Stimulated activated CD4-positive, alpha-beta T cell treated with anti-CD3 and anti-CD28 coated beads, Interleukin-2, amount 100 ng/mL, for 4 hours (primary cell): ENCODE measurements around the gene CST4.
"Not testable (repeated sequence)": the region's sequence is repeated elsewhere in the genome, so short reads cannot be mapped to it uniquely, and the experiment has no call there.

Experiments
- DNase-seq: peaks from one replicate; pipeline ENCODE4 v3.0.0-alpha.2; 2020; ENCODE audit warnings: low read depth

Gene CST4

GRCh38 chr20:23687986-23688385 is 852 bp downstream of the CST4 start:
- DNase-seq = no peak

GRCh38 chr20:23686046-23686750 is 2.6 kb downstream of the CST4 start:
- DNase-seq = no peak

GRCh38 chr20:23685529-23685896 is 3.3 kb downstream of the CST4 start:
- not testable (repeated sequence) for DNase-seq

- no peak for DNase-seq
These were observed 4.6 kb downstream of the CST4 start for GRCh38 chr20:23684261-23684660.

GRCh38 chr20:23683807-23684206 is 5.0 kb downstream of the CST4 start:
- DNase-seq = no peak

GRCh38 chr20:23683281-23683680 is 5.6 kb downstream of the CST4 start:
- no peak for DNase-seq

GRCh38 chr20:23680146-23680545 is 8.7 kb downstream of the CST4 start:
- no peak for DNase-seq

GRCh38 chr20:23679133-23680092 is 9.4 kb downstream of the CST4 start:
- no peak for DNase-seq

- DNase-seq = no peak
These were observed 15.6 kb downstream of the CST4 start for GRCh38 chr20:23673209-23673608.

- DNase-seq = no peak
These were observed 16.7 kb downstream of the CST4 start for GRCh38 chr20:23672158-23672557.

GRCh38 chr20:23671479-23671878 is 17.4 kb downstream of the CST4 start:
- DNase-seq = no peak

- DNase-seq = no peak
These were observed 18.5 kb downstream of the CST4 start for GRCh38 chr20:23670361-23670760.

GRCh38 chr20:23669866-23670265 is 19.0 kb downstream of the CST4 start:
- no peak for DNase-seq

GRCh38 chr20:23669327-23669726 is 19.5 kb downstream of the CST4 start:
- DNase-seq = no peak

- no peak for DNase-seq
These were observed 20.3 kb downstream of the CST4 start for GRCh38 chr20:23668477-23668951.

GRCh38 chr20:23667666-23668065 is 21.2 kb downstream of the CST4 start:
- DNase-seq = no peak

GRCh38 chr20:23666698-23667097 is 22.1 kb downstream of the CST4 start:
- DNase-seq = no peak

- no peak for DNase-seq
These were observed 22.6 kb downstream of the CST4 start for GRCh38 chr20:23666189-23666588.

- DNase-seq = no peak
These were observed 23.9 kb downstream of the CST4 start for GRCh38 chr20:23664954-23665353.

- not testable (repeated sequence) for DNase-seq
These were observed 24.8 kb downstream of the CST4 start for GRCh38 chr20:23664046-23664445.

- no peak for DNase-seq
These were observed 25.7 kb downstream of the CST4 start for GRCh38 chr20:23663180-23663579.

- no peak for DNase-seq
These were observed 26.5 kb downstream of the CST4 start for GRCh38 chr20:23662276-23662870.

- no peak for DNase-seq
These were observed 27.8 kb downstream of the CST4 start for GRCh38 chr20:23661002-23661429.
